Small intestine (tissue), 7 donors: ENCODE data around the gene MMP12. TPM values are rescaled to one million over a fixed set of nuclear protein-coding genes. Genes with fewer than 3 reads are reported as not detected.

Experiments
- DNase-seq, 2 donors: peaks; one replicate each; pipeline versions ENCODE4 v3.0.0 to v3.0.0-alpha.2; 2013
- FAIRE-seq: peaks from 2 replicates; lab custom pipeline; 2012; peaks lifted over from hg19 to GRCh38; lab: Jason Lieb, UNC
- H3K27ac ChIP-seq, 3 donors: one replicate each; pipeline ENCODE4 v1.5.1; 2013; ENCODE audit warnings: low read length in 2 of 3, mild to moderate bottlenecking in 2 of 3, control low read depth in 1 of 3, inconsistent platforms in 1 of 3, low read depth in 1 of 3, moderate library complexity in 1 of 3
- H3K27me3 ChIP-seq, 3 donors: one replicate each; pipeline ENCODE4 v1.6.1; 2013; ENCODE audit warnings: low read length in 3 of 3, inconsistent platforms in 1 of 3; ENCODE audit not compliant: control insufficient read depth in 3 of 3, insufficient read depth in 3 of 3
- H3K36me3 ChIP-seq, 3 donors: one replicate each; pipeline ENCODE4 v1.6.1; 2013; ENCODE audit warnings: low read length in 3 of 3, inconsistent platforms in 1 of 3, low read depth in 1 of 3, mild to moderate bottlenecking in 1 of 3, moderate library complexity in 1 of 3; ENCODE audit not compliant: control insufficient read depth in 3 of 3, insufficient read depth in 2 of 3
- H3K4me1 ChIP-seq, 3 donors: one replicate each; pipeline ENCODE4 v1.6.1; 2013; ENCODE audit warnings: low read length in 2 of 3, inconsistent platforms in 1 of 3, low read depth in 1 of 3, mild to moderate bottlenecking in 1 of 3, moderate library complexity in 1 of 3; ENCODE audit not compliant: control insufficient read depth in 3 of 3, insufficient read depth in 2 of 3
- H3K4me3 ChIP-seq, 3 donors: one replicate each; pipeline ENCODE4 v1.5.1; 2013; ENCODE audit warnings: low read length in 3 of 3, control low read depth in 1 of 3, inconsistent platforms in 1 of 3, low read depth in 1 of 3, mild to moderate bottlenecking in 1 of 3, moderate library complexity in 1 of 3
- H3K9me3 ChIP-seq, 2 donors: one replicate each; pipeline ENCODE4 v1.6.1; 2013; ENCODE audit warnings: low read depth in 1 of 2, low read length in 1 of 2; ENCODE audit not compliant: control insufficient read depth in 2 of 2, insufficient read depth in 1 of 2
- WGBS, 3 donors: extraction: QIAGEN DNeasy Blood & Tissue Kit; methylation state at CpG; one replicate each; pipeline ENCODE4 v1.1.7; 2013; 5-methylcytosine and 5-hydroxymethylcytosine counted together
- polyA plus RNA-seq, 4 donors: library from polyadenylated mRNA; stranded (reverse) in 3 of 4; unstranded in 1 of 4; fragments of 200-250 nt in 3 of 4; fragments of 120-200 nt in 1 of 4; gene quantifications; one replicate each; pipeline versions ENCODE4 v1.2.1 to v1.2.3, GENCODE V29; 2013
- donor health status: healthy with polysubstance abuse.
- donor health status: control.
- donor health status: control.
- donor health status: Bipolar disorder and iron deficiency.
- donor health status: healthy.

Gene MMP12
- polyA plus RNA-seq, 4 donors = 0.81 to 3.3 TPM; not detected in 2

GRCh38 chr11:102843489-102843888 lies 31.3 kb downstream of the MMP12 start, which contains the start of gene MMP3:
Gene MMP3 (minus strand): TSS chr11:102843609. CDS start chr11:102843546, 63 bp downstream.
- no peak within 1 kb of the TSS for H3K4me3 ChIP-seq
- H3K9me3 ChIP-seq = no peaks in the 10 kb centered on the region
- no peak for DNase-seq
- H3K27me3 ChIP-seq = no peaks in the 10 kb centered on the region
- H3K36me3 ChIP-seq = no peaks in the 10 kb centered on the region
- H3K27ac ChIP-seq = no peak within 1 kb of the TSS
- peaks cover 0 to 3% (median 3%) of the 10 kb centered on the region in 3 donors for H3K4me1 ChIP-seq
- WGBS, 3 donors = 77 to 95% (median 79%) methylated on average over 4 of the region's 4 CpGs
- no peak for FAIRE-seq

- Histone ChIP-seq H3K4me3 (no peak overlapping the region), H3K36me3 (no peaks in the 10 kb centered on the region), H3K9me3 (no peaks in the 10 kb centered on the region), H3K4me1 (peaks cover 0 to 3% (median 3%) of the 10 kb centered on the region in 3 donors), H3K27ac (no peak overlapping the region), H3K27me3 (no peaks in the 10 kb centered on the region)
- 30 to 63% (median 47%) methylated on average over 1 of the region's 1 CpG for WGBS, 3 donors
- no peak for DNase-seq
- FAIRE-seq = no peak
These were observed 31.9 kb downstream of the MMP12 start for GRCh38 chr11:102842930-102843329.

DNA sequence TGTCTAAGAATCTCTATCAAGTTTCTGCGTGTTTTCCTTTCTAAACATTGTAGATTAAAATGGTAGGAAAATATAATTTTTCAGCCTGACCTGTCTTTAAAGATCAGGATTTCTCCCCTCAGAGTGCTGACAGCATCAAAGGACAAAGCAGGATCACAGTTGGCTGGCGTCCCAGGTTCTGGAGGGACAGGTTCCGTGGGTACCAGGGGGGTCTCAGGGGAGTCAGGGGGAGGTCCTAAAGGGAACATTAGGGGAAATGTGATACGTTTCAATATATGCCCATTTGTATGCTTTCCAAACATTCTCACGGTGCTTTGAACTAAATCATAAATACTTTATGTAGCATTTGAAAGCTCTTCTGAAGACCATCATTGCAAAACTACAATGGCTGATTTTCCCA lies 34.8 kb downstream of the MMP12 start:
- no peaks in the 10 kb centered on the region for H3K9me3 ChIP-seq
- peaks cover 0 to 7% (median 0%) of the 10 kb centered on the region in 3 donors for H3K4me1 ChIP-seq
- H3K4me3 ChIP-seq = no peak overlapping the region
- H3K36me3 ChIP-seq = no peaks in the 10 kb centered on the region
- DNase-seq (no peak), FAIRE-seq (no peak)
- no peak overlapping the region for H3K27ac ChIP-seq
- H3K27me3 ChIP-seq = no peaks in the 10 kb centered on the region
- WGBS, 3 donors = 62 to 71% (median 68%) methylated on average over 5 of the region's 5 CpGs

DNA sequence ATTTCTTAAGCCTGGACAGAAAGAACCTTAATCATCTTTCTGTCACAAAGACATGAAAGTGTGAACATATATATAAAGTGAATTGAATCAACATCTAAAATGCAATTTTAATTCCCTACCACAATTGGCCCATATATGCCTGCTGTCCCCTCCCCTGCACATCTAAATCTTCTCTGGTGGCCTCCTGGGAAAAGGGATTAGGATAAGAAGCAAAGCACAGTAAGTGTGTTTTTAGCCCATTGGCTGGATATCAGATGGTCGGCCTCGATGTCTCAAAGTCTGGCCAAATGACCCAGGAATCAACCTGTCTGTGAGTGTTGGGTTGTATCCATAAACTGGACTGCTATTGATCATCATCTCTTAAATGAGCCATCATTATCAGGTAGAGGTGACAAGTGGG lies 37.1 kb downstream of the MMP12 start:
- Histone ChIP-seq H3K4me3 (no peak overlapping the region), H3K27me3 (no peaks in the 10 kb centered on the region), H3K9me3 (no peaks in the 10 kb centered on the region), H3K4me1 (peaks cover 0 to 4% (median 0%) of the 10 kb centered on the region in 3 donors), H3K27ac (no peak overlapping the region), H3K36me3 (no peaks in the 10 kb centered on the region)
- 83 to 94% (median 84%) methylated on average over 2 of the region's 2 CpGs for WGBS, 3 donors
- no peak for FAIRE-seq
- no peak for DNase-seq

DNA sequence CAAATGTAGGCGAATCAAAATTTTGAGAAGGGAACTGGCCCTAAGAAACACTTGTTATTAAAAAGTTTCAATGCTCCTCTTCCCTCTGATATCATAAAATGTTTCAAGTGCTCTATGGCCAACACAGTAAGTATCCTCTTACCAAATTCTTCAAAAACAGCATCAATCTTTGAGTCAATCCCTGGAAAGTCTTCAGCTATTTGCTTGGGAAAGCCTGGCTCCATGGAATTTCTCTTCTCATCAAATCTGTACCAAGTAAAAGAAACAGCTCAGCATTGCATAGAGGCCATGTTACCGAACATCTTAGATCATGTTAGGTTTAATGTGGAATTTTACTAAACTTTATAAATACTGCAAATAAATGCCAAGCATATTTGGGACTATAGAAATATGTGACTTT lies 37.6 kb downstream of the MMP12 start:
- Histone ChIP-seq H3K4me1 (peaks cover 0 to 4% (median 0%) of the 10 kb centered on the region in 3 donors), H3K4me3 (no peak overlapping the region), H3K9me3 (no peaks in the 10 kb centered on the region), H3K36me3 (no peaks in the 10 kb centered on the region), H3K27me3 (no peaks in the 10 kb centered on the region), H3K27ac (no peak overlapping the region)
- 81 to 94% (median 92%) methylated on average over 2 of the region's 2 CpGs for WGBS, 3 donors
- no peak for FAIRE-seq
- no peak for DNase-seq

GRCh38 chr11:102836290-102836875 lies 38.4 kb downstream of the MMP12 start:
- Histone ChIP-seq H3K4me1 (peaks cover 0 to 4% (median 0%) of the 10 kb centered on the region in 3 donors), H3K27ac (no peak overlapping the region), H3K27me3 (no peaks in the 10 kb centered on the region), H3K9me3 (no peaks in the 10 kb centered on the region), H3K4me3 (no peak overlapping the region), H3K36me3 (no peaks in the 10 kb centered on the region)
- FAIRE-seq (no peak), DNase-seq (no peak)
- WGBS, 3 donors = 61 to 71% (median 68%) methylated on average over 3 of the region's 3 CpGs

- WGBS, 3 donors = 36 to 71% (median 53%) methylated on average over 2 of the region's 2 CpGs
- Histone ChIP-seq H3K36me3 (no peaks in the 10 kb centered on the region), H3K9me3 (no peaks in the 10 kb centered on the region), H3K4me1 (peaks cover 0 to 4% (median 0%) of the 10 kb centered on the region in 3 donors), H3K4me3 (peak overlapping the region in 1 of 3 donors; percentile 10), H3K27ac (no peak overlapping the region), H3K27me3 (no peaks in the 10 kb centered on the region)
- no peak for FAIRE-seq
- peak; percentile 38 to 49 for DNase-seq
These were observed 41.1 kb downstream of the MMP12 start for GRCh38 chr11:102833731-102834130.

GRCh38 chr11:102832612-102833011 lies 42.2 kb downstream of the MMP12 start:
- FAIRE-seq = no peak

More at GRCh38 chr11:102832612-102833011, 42.2 kb downstream of the MMP12 start:
- Histone ChIP-seq H3K27ac (peak overlapping the region in 1 of 3 donors; percentile 84), H3K9me3 (no peaks in the 10 kb centered on the region), H3K36me3 (no peaks in the 10 kb centered on the region), H3K4me3 (peak overlapping the region in 2 of 3 donors; percentile 54 to 58), H3K4me1 (peaks cover 0 to 4% (median 0%) of the 10 kb centered on the region in 3 donors), H3K27me3 (no peaks in the 10 kb centered on the region)
- WGBS, 3 donors = 50 to 79% (median 55%) methylated on average over 7 of the region's 7 CpGs
- peak in 1 of 2 donors; percentile 24 for DNase-seq
